ENCODE results near the gene ZGPAT. TPM values are rescaled to one million over a fixed set of nuclear protein-coding genes. Genes with fewer than 3 reads are reported as not detected.

The ZGPAT gene
- total and polyA plus RNA-seq, 2 donors (not counting 3 experiments of a cell fraction or from before 2014, with no cell fraction given): 23.1 to 29.3 TPM

DNA sequence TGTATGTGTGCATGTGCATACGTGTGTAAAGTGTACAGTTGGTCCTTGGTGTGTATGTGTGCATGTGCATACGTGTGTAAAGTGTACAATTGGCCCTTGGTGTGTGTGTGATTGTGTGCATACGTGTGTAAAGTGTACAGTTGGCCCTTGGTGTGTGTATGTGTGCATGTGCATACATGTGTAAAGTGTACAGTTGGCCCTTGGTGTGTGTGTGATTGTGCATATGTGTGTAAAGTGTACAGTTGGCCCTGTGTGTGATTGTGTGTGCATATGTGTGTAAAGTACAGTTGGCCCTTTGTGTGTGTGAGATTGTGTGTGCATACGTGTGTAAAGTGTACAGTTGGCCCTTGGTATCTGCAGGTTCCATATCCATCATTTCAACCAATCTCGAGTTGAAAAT lies 23.6 kb downstream of the ZGPAT start:
- Histone ChIP-seq H3K4me1 (ENCODE audit: control insufficient read depth, extremely low read depth, insufficient read depth, low read length) (no peaks in the 10 kb centered on the region), H4K20me1 (replicated peaks; ENCODE audit: control insufficient read depth, extremely low read depth, insufficient read depth, low read length) (no peaks in the 10 kb centered on the region), H3K9me3 (replicated peaks; ENCODE audit: control insufficient read depth, insufficient read depth, low read length) (no peaks in the 10 kb centered on the region), H3K27me3 (ENCODE audit: control insufficient read depth in 2 of 2, insufficient read depth in 2 of 2, low read length in 2 of 2) (no peaks in the 10 kb centered on the region), H3K4me3 (replicated peaks in 1 of 3; ENCODE audit: insufficient read depth in 1 of 3, low read depth in 1 of 3, low read length in 3 of 3) (no peak overlapping the region), H3K9me1 (replicated peaks; ENCODE audit: control insufficient read depth, extremely low read depth, insufficient read depth, low read length) (no peaks in the 10 kb centered on the region), H2AFZ (ENCODE audit: low read depth, low read length) (no peak overlapping the region), H3K79me2 (ENCODE audit: control insufficient read depth, insufficient read depth, low read length) (peaks cover 26% of the 10 kb centered on the region), H3K36me3 (ENCODE audit: control insufficient read depth in 2 of 2, extremely low read depth in 1 of 2, insufficient read depth in 2 of 2, low read length in 2 of 2) (peaks cover 0 to 29% of the 10 kb centered on the region in 2 experiments), H3K9ac (replicated peaks; ENCODE audit: extremely low read depth, insufficient read depth, low read length) (no peak overlapping the region), H3K4me2 (ENCODE audit: insufficient read depth, low read length) (no peak overlapping the region), H3K27ac (ENCODE audit: insufficient read depth, low read depth, low read length) (no peak overlapping the region)
- FAIRE-seq (no peak), DNase-seq (ENCODE audit: low read depth, low spot score) (no peak)
- BruUV-seq (replicated peaks): no TSS peak
- ChIA-PET POLR2A (no interaction called here), CTCF (no interaction called here)
- intact Hi-C loops (cut with micrococcal nuclease): no loop called here
- TF ChIP-seq POLR2AphosphoS5 (IDR thresholded peaks at IDR 0.05; ENCODE audit: insufficient read depth, low read depth, low read length): no peak
- TF ChIP-seq FOS (IDR thresholded peaks at IDR 0.05; ENCODE audit: borderline replicate concordance, insufficient read depth, low read length): no peak
- no peak for TF ChIP-seq JUN (IDR thresholded peaks at IDR 0.05; ENCODE audit: borderline replicate concordance, insufficient read depth, insufficient read length, low read depth)
- TF ChIP-seq, protein P1, sequence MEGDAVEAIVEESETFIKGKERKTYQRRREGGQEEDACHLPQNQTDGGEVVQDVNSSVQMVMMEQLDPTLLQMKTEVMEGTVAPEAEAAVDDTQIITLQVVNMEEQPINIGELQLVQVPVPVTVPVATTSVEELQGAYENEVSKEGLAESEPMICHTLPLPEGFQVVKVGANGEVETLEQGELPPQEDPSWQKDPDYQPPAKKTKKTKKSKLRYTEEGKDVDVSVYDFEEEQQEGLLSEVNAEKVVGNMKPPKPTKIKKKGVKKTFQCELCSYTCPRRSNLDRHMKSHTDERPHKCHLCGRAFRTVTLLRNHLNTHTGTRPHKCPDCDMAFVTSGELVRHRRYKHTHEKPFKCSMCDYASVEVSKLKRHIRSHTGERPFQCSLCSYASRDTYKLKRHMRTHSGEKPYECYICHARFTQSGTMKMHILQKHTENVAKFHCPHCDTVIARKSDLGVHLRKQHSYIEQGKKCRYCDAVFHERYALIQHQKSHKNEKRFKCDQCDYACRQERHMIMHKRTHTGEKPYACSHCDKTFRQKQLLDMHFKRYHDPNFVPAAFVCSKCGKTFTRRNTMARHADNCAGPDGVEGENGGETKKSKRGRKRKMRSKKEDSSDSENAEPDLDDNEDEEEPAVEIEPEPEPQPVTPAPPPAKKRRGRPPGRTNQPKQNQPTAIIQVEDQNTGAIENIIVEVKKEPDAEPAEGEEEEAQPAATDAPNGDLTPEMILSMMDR (IDR thresholded peaks at IDR 0.05; ENCODE audit: extremely low read depth in 1 of 2, insufficient read depth in 1 of 2, low read depth in 1 of 2, low read length in 2 of 2): no peak
- no peak for TF ChIP-seq EZH2 (IDR thresholded peaks at IDR 0.05; ENCODE audit: borderline replicate concordance, low read depth, low read length, severe bottlenecking)
- dilution Hi-C loops (cut with MboI; ENCODE audit: extremely low pct_ligation_motif_present, low sequenced_read_pairs): no loop called here
